VCaP (cell line): ENCODE data around the gene TM9SF1.

Experiments
- H3K27ac ChIP-seq: fragments of 450-650 bp; 2 replicates; pipeline ENCODE4 v1.5.1; 2017
- TF ChIP-seq, protein P1 (sequence below): fragments of 450-650 bp; conservative IDR thresholded peaks from 2 replicates; pipeline ENCODE4 v1.5.1; 2017; ENCODE audit warnings: mild to moderate bottlenecking, moderate library complexity

Gene TM9SF1

DNA sequence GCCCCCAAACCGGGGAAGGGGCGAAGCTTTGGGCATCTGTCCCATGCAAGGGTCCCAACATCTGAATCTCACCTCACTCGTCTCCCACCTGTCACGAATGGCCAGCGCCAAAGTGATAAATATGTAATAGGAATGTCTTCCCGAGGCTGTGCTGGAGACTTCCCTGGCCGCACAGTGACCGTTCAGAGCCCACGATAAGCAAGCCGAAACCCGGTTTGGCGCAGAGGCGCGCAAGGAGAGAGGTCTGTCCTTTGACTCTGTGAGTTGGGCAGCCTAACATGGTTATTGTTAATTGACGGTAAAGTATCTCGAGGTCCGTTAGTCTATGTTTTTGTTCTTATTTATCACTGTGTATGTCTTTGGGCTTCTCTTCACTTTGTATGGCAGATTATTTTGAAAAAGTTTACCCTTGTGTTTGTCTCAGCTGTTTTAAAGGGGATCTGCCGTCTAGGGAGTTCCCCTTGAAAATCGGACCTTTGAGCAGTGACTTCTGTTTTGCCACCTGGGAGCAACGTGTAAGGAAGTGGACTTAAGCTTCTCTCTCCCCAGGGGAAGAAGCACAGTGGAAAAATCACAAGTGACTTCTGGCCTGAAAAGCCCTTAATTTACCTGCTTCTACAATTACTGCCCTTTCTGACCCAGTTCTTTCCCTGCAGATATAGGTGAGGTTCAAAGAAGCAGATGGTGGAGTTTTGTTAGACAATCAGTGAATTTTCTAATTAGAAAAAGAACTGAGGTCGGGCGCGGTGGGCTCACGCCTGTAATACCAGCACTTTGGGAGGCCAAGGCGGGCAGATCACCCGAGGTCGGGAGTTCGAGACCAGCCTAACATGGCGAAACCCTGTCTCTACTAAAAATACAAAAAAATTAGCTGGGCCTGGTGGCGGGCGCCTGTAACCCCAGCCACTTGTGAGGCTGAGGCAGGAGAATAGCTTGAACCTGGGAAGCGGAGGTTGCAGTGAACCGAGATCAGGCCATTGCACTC lies 1.1 kb upstream of the TM9SF1 start:
- H3K27ac ChIP-seq: peak overlapping the region; percentile 96
- TF ChIP-seq, protein P1, sequence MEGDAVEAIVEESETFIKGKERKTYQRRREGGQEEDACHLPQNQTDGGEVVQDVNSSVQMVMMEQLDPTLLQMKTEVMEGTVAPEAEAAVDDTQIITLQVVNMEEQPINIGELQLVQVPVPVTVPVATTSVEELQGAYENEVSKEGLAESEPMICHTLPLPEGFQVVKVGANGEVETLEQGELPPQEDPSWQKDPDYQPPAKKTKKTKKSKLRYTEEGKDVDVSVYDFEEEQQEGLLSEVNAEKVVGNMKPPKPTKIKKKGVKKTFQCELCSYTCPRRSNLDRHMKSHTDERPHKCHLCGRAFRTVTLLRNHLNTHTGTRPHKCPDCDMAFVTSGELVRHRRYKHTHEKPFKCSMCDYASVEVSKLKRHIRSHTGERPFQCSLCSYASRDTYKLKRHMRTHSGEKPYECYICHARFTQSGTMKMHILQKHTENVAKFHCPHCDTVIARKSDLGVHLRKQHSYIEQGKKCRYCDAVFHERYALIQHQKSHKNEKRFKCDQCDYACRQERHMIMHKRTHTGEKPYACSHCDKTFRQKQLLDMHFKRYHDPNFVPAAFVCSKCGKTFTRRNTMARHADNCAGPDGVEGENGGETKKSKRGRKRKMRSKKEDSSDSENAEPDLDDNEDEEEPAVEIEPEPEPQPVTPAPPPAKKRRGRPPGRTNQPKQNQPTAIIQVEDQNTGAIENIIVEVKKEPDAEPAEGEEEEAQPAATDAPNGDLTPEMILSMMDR: no peak

DNA sequence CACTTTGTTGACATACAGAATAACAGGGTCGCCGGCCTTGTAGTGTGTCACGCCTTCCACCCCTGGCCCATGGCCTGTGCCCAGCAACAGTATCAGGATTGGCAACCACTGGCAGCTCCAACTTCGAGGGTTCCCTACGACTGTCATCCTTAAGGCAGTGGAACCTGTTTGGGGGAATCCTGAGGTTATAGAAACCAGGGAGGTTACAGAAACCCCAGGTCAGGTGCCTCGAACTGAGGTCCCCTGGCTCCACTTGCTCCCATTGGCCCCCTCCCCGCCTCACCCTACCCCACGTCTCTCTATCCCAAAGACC lies 412 bp downstream of the TM9SF1 start:
- TF ChIP-seq, protein P1: no peak
- peak overlapping the region; percentile 96 for H3K27ac ChIP-seq

DNA sequence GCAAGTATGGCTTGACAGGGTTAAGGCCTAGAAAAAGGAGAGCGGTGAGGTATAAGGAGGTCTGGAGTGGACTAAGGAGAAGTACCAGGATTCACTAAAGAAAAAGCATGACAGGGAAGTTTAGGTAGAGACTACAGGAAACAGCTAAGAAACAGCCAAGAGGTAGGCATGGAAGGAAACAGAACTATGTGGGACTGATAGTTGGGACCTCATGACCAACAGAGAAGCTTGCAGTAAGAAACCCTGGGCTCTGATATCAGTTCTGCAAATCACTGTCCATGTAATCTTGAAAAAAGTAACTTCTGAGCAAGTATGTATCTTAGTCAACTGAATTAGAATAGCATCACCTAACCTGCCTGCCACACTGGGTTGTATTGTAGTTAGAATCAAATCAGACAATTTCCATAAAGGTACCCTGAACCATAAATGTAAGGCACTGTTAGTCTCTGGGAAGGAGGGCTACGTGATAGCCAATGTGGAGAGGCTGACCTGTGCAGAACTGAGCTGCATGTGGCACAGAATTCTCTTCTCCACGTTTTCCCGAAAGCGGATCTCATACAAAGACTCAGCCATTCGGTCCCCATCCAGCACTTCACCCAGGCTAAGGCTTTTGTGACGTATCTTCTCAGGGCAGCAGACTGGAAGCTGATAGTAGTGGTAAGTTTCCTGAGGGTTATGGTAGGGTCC lies 912 bp downstream of the TM9SF1 start:
- peak overlapping the region; percentile 96 for H3K27ac ChIP-seq
- TF ChIP-seq, protein P1: no peak

DNA sequence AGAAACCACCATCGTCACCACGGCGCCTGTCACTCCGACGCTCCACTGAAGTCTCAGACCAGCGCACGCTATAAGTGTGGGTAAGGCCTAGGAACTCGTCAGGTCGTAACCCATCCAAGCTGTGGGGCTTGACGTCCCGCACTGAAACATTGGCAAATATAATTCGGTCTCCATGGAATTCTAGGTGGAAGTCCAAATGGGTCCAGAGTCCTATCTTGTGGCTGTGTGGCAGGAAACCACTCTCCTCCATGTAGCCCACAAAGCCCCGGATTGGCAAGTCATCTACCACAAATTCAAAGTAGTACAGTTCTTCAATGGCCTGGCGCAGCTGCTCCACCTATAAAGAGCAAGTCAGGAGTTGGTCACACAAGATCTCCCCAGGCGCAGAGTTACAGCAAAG lies 2.3 kb downstream of the TM9SF1 start:
- no peak overlapping the region for H3K27ac ChIP-seq
- TF ChIP-seq, protein P1: no peak

DNA sequence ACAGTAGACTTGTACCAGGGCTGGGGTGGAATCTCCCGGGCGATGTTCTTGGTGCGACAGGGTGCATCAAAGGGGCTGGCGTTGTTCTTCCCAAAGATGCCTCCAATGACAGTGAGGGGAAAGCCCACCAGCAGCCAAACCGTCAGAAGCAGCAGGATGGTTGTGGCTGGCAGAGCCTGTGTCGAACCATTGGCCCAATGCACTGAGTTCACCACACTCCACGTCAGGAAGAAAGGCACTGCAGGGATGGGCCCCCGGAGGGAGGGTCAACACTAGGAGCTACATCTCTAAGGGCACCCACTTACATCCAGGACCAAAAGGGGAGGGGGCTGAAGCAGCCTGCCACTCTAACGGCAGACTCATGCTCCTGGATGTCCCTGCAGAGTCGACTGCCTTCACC lies 4.8 kb downstream of the TM9SF1 start:
- H3K27ac ChIP-seq: no peak overlapping the region

DNA sequence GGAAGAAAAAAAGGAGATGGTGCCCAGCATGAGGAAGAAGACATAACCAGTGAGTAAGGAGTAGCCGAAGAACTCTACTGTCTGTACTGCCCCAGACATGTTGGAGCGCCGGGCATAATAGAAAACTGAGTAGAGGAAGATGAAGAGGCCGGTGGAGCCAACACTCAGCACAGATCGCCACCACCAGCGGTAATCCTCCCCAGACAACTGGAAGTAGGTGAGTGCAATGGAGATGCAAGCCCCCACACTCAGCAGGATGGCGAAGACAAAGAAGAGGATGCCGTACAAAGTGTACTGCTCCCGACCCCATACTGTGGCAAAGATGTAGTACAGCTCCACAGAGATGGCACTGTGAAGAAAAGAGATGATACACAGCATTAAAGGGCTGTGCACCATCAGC lies 5.8 kb downstream of the TM9SF1 start:
- TF ChIP-seq, protein P1: no peak
- peak overlapping the region; percentile 90 for H3K27ac ChIP-seq

More for the DNA sequence above, 4.8 kb downstream of the TM9SF1 start:
- TF ChIP-seq, protein P1: no peak

DNA sequence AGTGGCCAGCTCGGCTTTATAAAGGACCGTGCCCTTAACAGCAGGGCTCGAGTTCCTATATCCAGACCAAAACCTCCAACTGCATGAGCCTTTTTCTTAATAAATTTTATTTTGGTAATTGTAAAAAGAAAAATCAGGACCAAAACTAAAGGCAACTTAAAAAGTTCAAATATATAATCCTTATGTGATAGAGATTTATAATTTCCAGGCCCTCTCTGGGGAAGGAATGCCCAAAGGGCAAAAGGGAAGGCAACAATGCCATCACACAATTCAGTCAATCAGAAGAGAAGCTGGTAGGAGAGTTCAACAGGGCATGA lies 6.2 kb downstream of the TM9SF1 start:
- TF ChIP-seq, protein P1: no peak
- H3K27ac ChIP-seq: peak overlapping the region; percentile 90
